Mucosa of stomach (tissue), 1 donor: ENCODE data around the gene ELMOD2.

Experiments
- H3K27me3 ChIP-seq: one replicate; pipeline ENCODE4 v1.7.0; 2013; ENCODE audit warnings: mild to moderate bottlenecking, low read length; ENCODE audit not compliant: control insufficient read depth, insufficient read depth
- H3K36me3 ChIP-seq: one replicate; pipeline ENCODE4 v1.7.0; 2013; ENCODE audit warnings: low read length; ENCODE audit not compliant: control insufficient read depth, insufficient read depth
- H3K4me1 ChIP-seq: one replicate; pipeline ENCODE4 v1.7.0; 2013; ENCODE audit warnings: mild to moderate bottlenecking, low read length; ENCODE audit not compliant: control insufficient read depth, insufficient read depth
- H3K4me3 ChIP-seq: one replicate; pipeline ENCODE4 v1.7.0; 2013; ENCODE audit warnings: low read length
- H3K9ac ChIP-seq: one replicate; pipeline ENCODE4 v1.7.0; 2013; ENCODE audit warnings: mild to moderate bottlenecking, low read length, moderate library complexity
- H3K9me3 ChIP-seq: one replicate; pipeline ENCODE4 v1.7.0; 2013; ENCODE audit warnings: mild to moderate bottlenecking, low read length, moderate library complexity; ENCODE audit not compliant: control insufficient read depth
- donor health status: Pancreatic carcinoma.

ELMOD2 gene

GRCh38 chr4:140533951-140534480, 10.0 kb downstream of the ELMOD2 start:
- no peak overlapping the region for H3K9ac ChIP-seq
- H3K4me3 ChIP-seq: no peak overlapping the region
- H3K9me3 ChIP-seq: no peaks in the 10 kb centered on the region
- H3K4me1 ChIP-seq: no peaks in the 10 kb centered on the region
- no peaks in the 10 kb centered on the region for H3K36me3 ChIP-seq
- no peaks in the 10 kb centered on the region for H3K27me3 ChIP-seq

- Histone ChIP-seq H3K4me1 (no peaks in the 10 kb centered on the region), H3K4me3 (no peak overlapping the region), H3K36me3 (no peaks in the 10 kb centered on the region), H3K9me3 (no peaks in the 10 kb centered on the region), H3K27me3 (no peaks in the 10 kb centered on the region), H3K9ac (no peak overlapping the region)
These were observed 32.6 kb downstream of the ELMOD2 start for GRCh38 chr4:140556372-140557085.

- H3K36me3 ChIP-seq: no peaks in the 10 kb centered on the region
These were observed 34.0 kb downstream of the ELMOD2 start for GRCh38 chr4:140557831-140558435.

GRCh38 chr4:140559696-140560095, 35.7 kb downstream of the ELMOD2 start:
- Histone ChIP-seq H3K4me3 (no peak overlapping the region), H3K27me3 (no peaks in the 10 kb centered on the region), H3K4me1 (no peaks in the 10 kb centered on the region), H3K9ac (no peak overlapping the region), H3K36me3 (no peaks in the 10 kb centered on the region), H3K9me3 (no peaks in the 10 kb centered on the region)

More at GRCh38 chr4:140557831-140558435, 34.0 kb downstream of the ELMOD2 start:
- H3K4me3 ChIP-seq: no peak overlapping the region
- H3K4me1 ChIP-seq: no peaks in the 10 kb centered on the region
- H3K9me3 ChIP-seq: no peaks in the 10 kb centered on the region
- no peak overlapping the region for H3K9ac ChIP-seq
- no peaks in the 10 kb centered on the region for H3K27me3 ChIP-seq

GRCh38 chr4:140568507-140569306, 44.7 kb downstream of the ELMOD2 start, which contains the start of gene UCP1:
Gene UCP1 (minus strand): TSS chr4:140568961. CDS start chr4:140568729, 232 bp downstream.
- H3K9ac ChIP-seq: no peak within 1 kb of the TSS
- no peaks in the 10 kb centered on the region for H3K36me3 ChIP-seq
- peaks cover 12% of the 10 kb centered on the region for H3K4me1 ChIP-seq
- peaks cover 58% of the 10 kb centered on the region for H3K27me3 ChIP-seq
- H3K9me3 ChIP-seq: no peaks in the 10 kb centered on the region
- H3K4me3 ChIP-seq: peak within 1 kb of the TSS; percentile 6

GRCh38 chr4:140569307-140569638, 45.3 kb downstream of the ELMOD2 start:
- Histone ChIP-seq H3K9me3 (no peaks in the 10 kb centered on the region), H3K4me1 (peaks cover 12% of the 10 kb centered on the region), H3K9ac (no peak overlapping the region), H3K36me3 (no peaks in the 10 kb centered on the region), H3K27me3 (peaks cover 58% of the 10 kb centered on the region), H3K4me3 (no peak overlapping the region)

- Histone ChIP-seq H3K9me3 (no peaks in the 10 kb centered on the region), H3K4me3 (no peak overlapping the region), H3K36me3 (no peaks in the 10 kb centered on the region), H3K9ac (no peak overlapping the region), H3K27me3 (peaks cover 63% of the 10 kb centered on the region), H3K4me1 (peaks cover 12% of the 10 kb centered on the region)
These were observed 47.7 kb downstream of the ELMOD2 start for GRCh38 chr4:140571620-140572019.

- peaks cover 57% of the 10 kb centered on the region for H3K27me3 ChIP-seq
These were observed 51.5 kb downstream of the ELMOD2 start for GRCh38 chr4:140575489-140575888.

GRCh38 chr4:140579278-140579677, 55.3 kb downstream of the ELMOD2 start:
- Histone ChIP-seq H3K27me3 (peaks cover 44% of the 10 kb centered on the region), H3K36me3 (no peaks in the 10 kb centered on the region), H3K9me3 (no peaks in the 10 kb centered on the region), H3K4me1 (no peaks in the 10 kb centered on the region), H3K9ac (no peak overlapping the region), H3K4me3 (no peak overlapping the region)

More at GRCh38 chr4:140575489-140575888, 51.5 kb downstream of the ELMOD2 start:
- Histone ChIP-seq H3K9ac (no peak overlapping the region), H3K36me3 (no peaks in the 10 kb centered on the region), H3K4me3 (no peak overlapping the region), H3K4me1 (no peaks in the 10 kb centered on the region), H3K9me3 (no peaks in the 10 kb centered on the region)

GRCh38 chr4:140581078-140581477, 57.1 kb downstream of the ELMOD2 start:
- H3K9ac ChIP-seq: no peak overlapping the region
- H3K27me3 ChIP-seq: peaks cover 39% of the 10 kb centered on the region
- H3K9me3 ChIP-seq: no peaks in the 10 kb centered on the region
- no peaks in the 10 kb centered on the region for H3K4me1 ChIP-seq
- H3K4me3 ChIP-seq: no peak overlapping the region
- H3K36me3 ChIP-seq: no peaks in the 10 kb centered on the region

GRCh38 chr4:140584439-140584838, 60.5 kb downstream of the ELMOD2 start:
- Histone ChIP-seq H3K9ac (no peak overlapping the region), H3K9me3 (no peaks in the 10 kb centered on the region), H3K36me3 (no peaks in the 10 kb centered on the region), H3K27me3 (peaks cover 12% of the 10 kb centered on the region), H3K4me1 (no peaks in the 10 kb centered on the region), H3K4me3 (no peak overlapping the region)

- no peaks in the 10 kb centered on the region for H3K9me3 ChIP-seq
- no peaks in the 10 kb centered on the region for H3K27me3 ChIP-seq
- no peak overlapping the region for H3K9ac ChIP-seq
- no peaks in the 10 kb centered on the region for H3K36me3 ChIP-seq
- no peak overlapping the region for H3K4me3 ChIP-seq
- H3K4me1 ChIP-seq: no peaks in the 10 kb centered on the region
These were observed 71.1 kb downstream of the ELMOD2 start for GRCh38 chr4:140595065-140595464.
